H1 (cell line): ENCODE data around the gene PMP22. TPM values are rescaled to one million over a fixed set of nuclear protein-coding genes. Genes with fewer than 3 reads are reported as not detected.

ENCODE experiments used
- CTCF ChIA-PET: fragments of 300-600 bp; sonication (Branson Sonifier 250); formaldehyde crosslinking; loops from one replicate; lab custom pipeline; 2021; ENCODE audit not compliant: partially characterized antibody; lab: Charles Lee
- POLR2A ChIA-PET: fragments of 300-600 bp; sonication (Branson Sonifier 250); formaldehyde crosslinking; loops from one replicate; lab custom pipeline; 2021; ENCODE audit warnings: inconsistent platforms; ENCODE audit not compliant: partially characterized antibody; lab: Charles Lee
- DNase-seq, 2 experiments: peaks; one replicate each; pipeline versions ENCODE4 v3.0.0 to v3.0.0-alpha.2; 2010 to 2022; ENCODE audit warnings: low spot score in 2 of 2, low read depth in 1 of 2, mixed read lengths in 1 of 2
- FAIRE-seq: peaks from 2 replicates; lab custom pipeline; 2011; peaks lifted over from hg19 to GRCh38; lab: Jason Lieb, UNC
- H2AFZ ChIP-seq: 2 replicates; pipeline ENCODE4 v1.8.1; 2012; ENCODE audit warnings: low read length, inconsistent platforms
- H2AK5ac ChIP-seq: 2 replicates; pipeline ENCODE4 v1.6.1; 2013; ENCODE audit warnings: low read depth, low read length
- H2BK120ac ChIP-seq: replicated peaks from 2 replicates; pipeline ENCODE3; 2013; ENCODE audit warnings: low read depth, low read length, inconsistent platforms
- H2BK12ac ChIP-seq: 2 replicates; pipeline ENCODE4 v1.6.1; 2013; ENCODE audit warnings: low read depth, low read length
- H2BK15ac ChIP-seq: 2 replicates; pipeline ENCODE4 v1.6.1; 2013; ENCODE audit warnings: low read length
- H2BK20ac ChIP-seq: 2 replicates; pipeline ENCODE4 v1.6.1; 2013; ENCODE audit warnings: low read length
- H2BK5ac ChIP-seq: 2 replicates; pipeline ENCODE4 v1.6.1; 2013; ENCODE audit warnings: low read depth, low read length
- H3K14ac ChIP-seq: 2 replicates; pipeline ENCODE4 v1.6.1; 2013; ENCODE audit warnings: inconsistent platforms; ENCODE audit not compliant: insufficient read length
- H3K18ac ChIP-seq: 2 replicates; pipeline ENCODE4 v1.6.1; 2013; ENCODE audit warnings: low read length; ENCODE audit errors: extremely low read depth
- H3K23ac ChIP-seq: 2 replicates; pipeline ENCODE4 v1.6.1; 2013; ENCODE audit warnings: inconsistent platforms; ENCODE audit not compliant: insufficient read length
- H3K23me2 ChIP-seq: 2 replicates; pipeline ENCODE4 v1.6.1; 2013; ENCODE audit warnings: low read depth, low read length
- H3K27ac ChIP-seq: 2 replicates; pipeline ENCODE4 v1.6.1; 2011; ENCODE audit warnings: low read depth, low read length, inconsistent platforms
- H3K27me3 ChIP-seq, 4 experiments: replicated peaks in 1 of 4; 1 replicate in 1 of 4; 2 replicates in 3 of 4; pipeline versions ENCODE4 v1.6.1 to v1.8.1; 2011 to 2013; ENCODE audit warnings: low read length in 3 of 4, mild to moderate bottlenecking in 3 of 4, inconsistent platforms in 2 of 4, mixed read lengths in 2 of 4, moderate library complexity in 1 of 4; ENCODE audit not compliant: control insufficient read depth in 3 of 4, insufficient read depth in 3 of 4; ENCODE audit errors: extremely low read depth in 1 of 4
- H3K36me3 ChIP-seq, 4 experiments: 2 replicates each; pipeline versions ENCODE4 v1.6.1 to v1.8.1; 2011 to 2013; ENCODE audit warnings: mild to moderate bottlenecking in 4 of 4, low read length in 3 of 4, moderate library complexity in 2 of 4, control low read depth in 1 of 4, inconsistent platforms in 1 of 4; ENCODE audit not compliant: insufficient read depth in 4 of 4, control insufficient read depth in 2 of 4
- H3K4ac ChIP-seq: replicated peaks from 2 replicates; pipeline ENCODE3; 2013; ENCODE audit warnings: low read length, low read depth, mixed read lengths, inconsistent platforms; ENCODE audit not compliant: insufficient read length
- H3K4me1 ChIP-seq, 4 experiments: replicated peaks in 1 of 4; 1 replicate in 1 of 4; 2 replicates in 3 of 4; pipeline versions ENCODE4 v1.6.1 to v1.8.1; 2011 to 2013; ENCODE audit warnings: low read length in 3 of 4, inconsistent platforms in 2 of 4, mixed read lengths in 1 of 4; ENCODE audit not compliant: insufficient read depth in 4 of 4, control insufficient read depth in 3 of 4
- H3K4me2 ChIP-seq, 2 experiments: 2 replicates each; pipeline versions ENCODE4 v1.6.1 to v1.8.1; 2011 to 2013; ENCODE audit warnings: low read depth in 2 of 2, low read length in 2 of 2, control low read depth in 1 of 2, inconsistent platforms in 1 of 2, mild to moderate bottlenecking in 1 of 2; ENCODE audit not compliant: insufficient read depth in 1 of 2
- H3K4me3 ChIP-seq, 4 experiments: fragments of 200-600, 300-600 bp in 1 of 4; sonication (generic), shearing (Covaris generic), sonication (Bioruptor Twin) in 1 of 4; 2 replicates each; pipeline versions ENCODE4 v1.5.1 to v1.8.1; 2011 to 2016; ENCODE audit warnings: low read length in 4 of 4, low read depth in 3 of 4, control low read depth in 2 of 4, inconsistent platforms in 2 of 4, mild to moderate bottlenecking in 2 of 4, mixed read lengths in 1 of 4, moderate library complexity in 1 of 4; ENCODE audit not compliant: insufficient read depth in 2 of 4; ENCODE audit errors: extremely low read depth in 1 of 4
- H3K56ac ChIP-seq: replicated peaks from 2 replicates; pipeline ENCODE3; 2013; ENCODE audit warnings: low read depth, mild to moderate bottlenecking, mixed read lengths, low read length, inconsistent platforms; ENCODE audit not compliant: insufficient read length
- H3K79me1 ChIP-seq: 2 replicates; pipeline ENCODE4 v1.6.1; 2013; ENCODE audit warnings: low read depth, low read length, control low read depth
- H3K79me2 ChIP-seq, 2 experiments: 2 replicates each; pipeline versions ENCODE4 v1.6.1 to v1.8.1; 2012 to 2013; ENCODE audit warnings: low read length in 2 of 2, mild to moderate bottlenecking in 2 of 2, inconsistent platforms in 1 of 2; ENCODE audit not compliant: insufficient read depth in 2 of 2, control insufficient read depth in 1 of 2
- H3K9ac ChIP-seq, 4 experiments: replicated peaks in 1 of 4; 1 replicate in 1 of 4; 2 replicates in 3 of 4; pipeline versions ENCODE4 v1.6.1 to v1.8.1; 2011 to 2013; ENCODE audit warnings: low read depth in 3 of 4, low read length in 3 of 4, control low read depth in 2 of 4, mild to moderate bottlenecking in 2 of 4, moderate library complexity in 2 of 4, inconsistent platforms in 1 of 4; ENCODE audit errors: extremely low read depth in 1 of 4
- H3K9me3 ChIP-seq, 2 experiments: 2 replicates each; pipeline versions ENCODE4 v1.6.1 to v1.8.1; 2012 to 2013; ENCODE audit warnings: mild to moderate bottlenecking in 2 of 2, moderate library complexity in 2 of 2, control low read depth in 1 of 2, inconsistent platforms in 1 of 2, low read depth in 1 of 2, low read length in 1 of 2, mixed read lengths in 1 of 2; ENCODE audit not compliant: insufficient read depth in 2 of 2
- H4K20me1 ChIP-seq, 2 experiments: replicated peaks in 1 of 2; 2 replicates each; pipeline versions ENCODE3 to v1.8.1; 2011 to 2013; ENCODE audit warnings: inconsistent platforms in 2 of 2, low read length in 2 of 2, mild to moderate bottlenecking in 1 of 2; ENCODE audit not compliant: insufficient read depth in 2 of 2, control insufficient read depth in 1 of 2
- H4K5ac ChIP-seq: 2 replicates; pipeline ENCODE4 v1.6.1; 2013; ENCODE audit warnings: low read length, low read depth, mixed read lengths, inconsistent platforms; ENCODE audit not compliant: insufficient read length
- H4K8ac ChIP-seq: 2 replicates; pipeline ENCODE4 v1.8.0; 2013; ENCODE audit warnings: mild to moderate bottlenecking, moderate library complexity, low read length, inconsistent platforms; ENCODE audit not compliant: insufficient read depth; ENCODE audit errors: extremely low read depth
- H4K91ac ChIP-seq: replicated peaks from 2 replicates; pipeline ENCODE3; 2013; ENCODE audit warnings: low read length, mixed read lengths, inconsistent platforms; ENCODE audit not compliant: insufficient read length
- CEBPB ChIP-seq: IDR thresholded peaks from 2 replicates; pipeline ENCODE4 v1.6.1; 2012; ENCODE audit warnings: low read depth, low read length
- CTCF ChIP-seq, 3 experiments: IDR thresholded peaks; 1 replicate in 2 of 3; 2 replicates in 1 of 3; pipeline versions ENCODE4 v1.5.1 to v1.6.1; 2011; ENCODE audit warnings: low read length in 3 of 3, mild to moderate bottlenecking in 3 of 3, inconsistent platforms in 2 of 3, low read depth in 1 of 3, moderate library complexity in 1 of 3; ENCODE audit not compliant: insufficient read depth in 1 of 3; ENCODE audit errors: control extremely low read depth in 1 of 3
- EP300 ChIP-seq, 2 experiments: IDR thresholded peaks; 1 replicate in 1 of 2; 2 replicates in 1 of 2; pipeline ENCODE4 v1.6.1; 2011 to 2012; ENCODE audit warnings: low read depth in 2 of 2, low read length in 2 of 2, mild to moderate bottlenecking in 2 of 2, borderline replicate concordance in 1 of 2, inconsistent platforms in 1 of 2, moderate library complexity in 1 of 2
- EZH2 ChIP-seq: fragments of 200-600 bp; sonication (generic); IDR thresholded peaks from 2 replicates; pipeline ENCODE4 v1.7.1; 2012; ENCODE audit warnings: low read depth, mild to moderate bottlenecking, moderate library complexity, low read length, inconsistent platforms; ENCODE audit not compliant: severe bottlenecking
- HDAC6 ChIP-seq: IDR thresholded peaks from one replicate; pipeline ENCODE4 v1.7.1; 2012; ENCODE audit warnings: low read depth, mild to moderate bottlenecking, inconsistent platforms, low read length, moderate library complexity
- NANOG ChIP-seq: IDR thresholded peaks from 2 replicates; pipeline ENCODE4 v1.6.1; 2011; ENCODE audit warnings: low read length, low read depth, mild to moderate bottlenecking, inconsistent platforms; ENCODE audit not compliant: insufficient read depth, poor library complexity, severe bottlenecking
- SIN3A ChIP-seq, 2 experiments: IDR thresholded peaks in 1 of 2; conservative IDR thresholded peaks in 1 of 2; 2 replicates each; pipeline ENCODE4 v1.6.1; 2011 to 2012; ENCODE audit warnings: low read length in 2 of 2, improper control_type of control experiment in 1 of 2, low read depth in 1 of 2, mild to moderate bottlenecking in 1 of 2
- WGBS, 2 experiments: shearing (Covaris generic) in 1 of 2; methylation state at CpG; one replicate each; pipeline versions ENCODE4 v1.1.6 to v1.1.7; 2013 to 2015; ENCODE audit warnings: low lambda C conversion rate in 2 of 2, mixed read lengths in 2 of 2, inconsistent platforms in 1 of 2, low coverage in 1 of 2, missing lambda C conversion rate in 1 of 2; ENCODE audit not compliant: insufficient replicate concordance in 2 of 2, insufficient coverage in 1 of 2, insufficient read length in 1 of 2; ENCODE audit errors: extremely low coverage in 1 of 2, missing lambda C conversion rate in 1 of 2; 5-methylcytosine and 5-hydroxymethylcytosine counted together
- polyA plus RNA-seq, 7 experiments: library from polyadenylated mRNA; depleted of rRNA in 3 of 7; stranded (reverse) in 5 of 7; unstranded in 2 of 7; fragments of >200 nt in 5 of 7; fragments of 200-250 nt in 2 of 7; gene quantifications; 1 replicate in 5 of 7; 2 replicates in 1 of 7; 4 replicates in 1 of 7; pipeline versions ENCODE4 v1.2.1 to v1.2.3, GENCODE V29; 2011 to 2013; ENCODE audit warnings: missing spikeins in 2 of 7, mixed read lengths in 2 of 7
- total RNA-seq: library from RNA; stranded (reverse); fragmentation: NEBNext Ultra II Directional; extraction: Animal tissue kit (Norgen Biotek cat#: 25700); gene quantifications from 2 replicates; pipeline ENCODE4 v1.2.1, GENCODE V29; 2021

PMP22 gene
- total and polyA plus RNA-seq, 2 of the 8 experiments (the other 6 are each of a cell fraction or from before 2014, with no cell fraction given) = 0.84 to 4.9 TPM

- CTCF ChIA-PET = interaction anchor here (0.9 to 1.6 kb wide), 3 partner anchors 14 to 259 kb away, joined by 3 to 6 read pairs (median 3); no protein-coding TSS in a partner anchor
- Histone ChIP-seq H3K79me1 (no peaks in the 10 kb centered on the region), H2BK12ac (no peak overlapping the region), H3K9ac (no peak overlapping the region), H3K27ac (no peak overlapping the region), H2AFZ (no peak overlapping the region), H3K4me1 (no peaks in the 10 kb centered on the region; a peak in 2 of 7 replicates), H4K5ac (no peak overlapping the region), H4K8ac (no peak overlapping the region), H2BK120ac (no peak overlapping the region), H3K23me2 (no peaks in the 10 kb centered on the region), H3K9me3 (no peaks in the 10 kb centered on the region), H3K4me2 (no peak overlapping the region)
- WGBS, 2 experiments = 70% methylated on average over 4 of the region's 4 CpGs; no CpG with 5 or more reads in 1 of the 2 experiments
- no peak for TF ChIP-seq CEBPB
- no peak for TF ChIP-seq CTCF (IDR thresholded peaks at IDR 0.05; ENCODE audit: control extremely low read depth in 1 of 3, insufficient read depth in 1 of 3, low read depth in 1 of 3, low read length in 3 of 3)
- no peak for TF ChIP-seq EZH2
- TF ChIP-seq HDAC6 = no peak
- TF ChIP-seq EP300 (IDR thresholded peaks at IDR 0.05; ENCODE audit: borderline replicate concordance in 1 of 2, low read depth in 2 of 2, low read length in 2 of 2) = no peak
- TF ChIP-seq SIN3A (conservative IDR thresholded peaks at IDR 0.05 in 1 of 2, IDR thresholded peaks at IDR 0.05 in 1 of 2; ENCODE audit: low read depth in 1 of 2, low read length in 2 of 2) = no peak
- TF ChIP-seq NANOG = no peak
- TF ChIP-seq, all 59 proteins: peak for 0
- no peak for FAIRE-seq
- Histone ChIP-seq H4K91ac (no peak overlapping the region), H3K4ac (no peak overlapping the region), H3K18ac (no peak overlapping the region), H2BK15ac (no peak overlapping the region), H2AK5ac (no peak overlapping the region), H2BK5ac (no peak overlapping the region), H3K27me3 (no peaks in the 10 kb centered on the region), H3K79me2 (no peaks in the 10 kb centered on the region), H3K56ac (no peak overlapping the region), H3K4me3 (no peak overlapping the region), H4K20me1 (no peaks in the 10 kb centered on the region), H3K36me3 (no peaks in the 10 kb centered on the region), H2BK20ac (no peak overlapping the region), H3K23ac (no peak overlapping the region), H3K14ac (no peak overlapping the region)
- DNase-seq = no peak
- POLR2A ChIA-PET = interaction anchor here (0.7 kb wide), 1 partner anchor 331 kb away, joined by 3 read pairs; no protein-coding TSS in a partner anchor
Observed at GRCh38 chr17:15185625-15185991, 79.5 kb downstream of the PMP22 start.
